K562 (cell line): ENCODE measurements around the gene TLE7. TPM values are rescaled to one million over a fixed set of nuclear protein-coding genes. Genes with fewer than 3 reads are reported as not detected.
A peak's percentile ranks its signal among the peaks of the same experiment; 100 is the strongest.

ENCODE experiments used
- CBX5 ChIP-seq: IDR thresholded peaks from 2 replicates; pipeline ENCODE4 v1.6.1; 2014; ENCODE audit warnings: low read depth, borderline replicate concordance
- CHD1 ChIP-seq: fragments of 200-600 bp; sonication (generic); IDR thresholded peaks from one replicate; pipeline ENCODE4 v1.6.1; 2012; ENCODE audit warnings: mild to moderate bottlenecking, moderate library complexity, low read length, inconsistent platforms
- CREM ChIP-seq: IDR thresholded peaks from 2 replicates; pipeline ENCODE4 v1.6.1; 2014; ENCODE audit warnings: antibody characterized with exemption, low read depth
- FOXP1 ChIP-seq: sonication (generic); formaldehyde crosslinking; IDR thresholded peaks from 2 replicates; pipeline ENCODE4 v1.8.0; 2022; ENCODE audit warnings: mild to moderate bottlenecking, missing genetic modification reagents
- HDAC1 ChIP-seq, 2 experiments: fragments of 450-650 bp; IDR thresholded peaks; 2 replicates each; pipeline ENCODE4 v1.6.1; 2016 to 2017; ENCODE audit warnings: inconsistent platforms in 1 of 2, mild to moderate bottlenecking in 1 of 2, moderate library complexity in 1 of 2
- HDAC3 ChIP-seq: fragments of 450-650 bp; IDR thresholded peaks from 2 replicates; pipeline ENCODE4 v1.6.1; 2018; ENCODE audit warnings: borderline replicate concordance, mild to moderate bottlenecking, moderate library complexity; ENCODE audit not compliant: partially characterized antibody
- HLTF ChIP-seq: fragments of 450-650 bp; IDR thresholded peaks from 2 replicates; pipeline ENCODE4 v1.6.1; 2016
- HMG20B ChIP-seq: fragments of 250-450 bp; sonication (Bioruptor Pico); IDR thresholded peaks from 2 replicates; pipeline ENCODE4 v1.5.0; 2021; ENCODE audit warnings: mild to moderate bottlenecking
- MTF1 ChIP-seq: fragments of 250-450 bp; sonication (Bioruptor Pico); IDR thresholded peaks from 2 replicates; pipeline ENCODE4 v1.9.0; 2021; ENCODE audit warnings: moderate library complexity, mild to moderate bottlenecking, inconsistent platforms, borderline replicate concordance
- NCOR1 ChIP-seq: fragments of 450-650 bp; IDR thresholded peaks from 2 replicates; pipeline ENCODE4 v1.6.1; 2016; ENCODE audit warnings: mild to moderate bottlenecking, moderate library complexity
- NUFIP1 ChIP-seq: fragments of 450-650 bp; IDR thresholded peaks from 2 replicates; pipeline ENCODE4 v1.6.1; 2018; ENCODE audit not compliant: partially characterized antibody
- TEAD4 ChIP-seq, 2 experiments: sonication (generic) in 1 of 2; formaldehyde crosslinking in 1 of 2; IDR thresholded peaks; 2 replicates each; pipeline versions ENCODE4 v1.6.1 to v1.8.0; 2012 to 2022; ENCODE audit warnings: borderline replicate concordance in 1 of 2, inconsistent platforms in 1 of 2, low read length in 1 of 2, mild to moderate bottlenecking in 1 of 2, missing genetic modification reagents in 1 of 2
- U2AF1 ChIP-seq: fragments of 200-400 bp; formaldehyde crosslinking; optimal IDR thresholded peaks from 2 replicates; pipeline ENCODE3; 2017; ENCODE audit warnings: mild to moderate bottlenecking, low read depth, low read length, moderate library complexity
- ZC3H11A ChIP-seq: IDR thresholded peaks from 2 replicates; pipeline ENCODE4 v1.6.1; 2012; ENCODE audit warnings: low read depth, low read length, improper control_type of control experiment
- ZNF134 ChIP-seq: fragments of 250-450 bp; sonication (Bioruptor Pico); conservative IDR thresholded peaks from 2 replicates; pipeline ENCODE4 v1.4.0; 2020
- ZNF589 ChIP-seq: fragments of 200-800 bp; sonication (Bioruptor generic); IDR thresholded peaks from 2 replicates; pipeline ENCODE4 v1.6.1; 2016; ENCODE audit warnings: low read depth, missing genetic modification characterization, missing compliant biosample characterization
- ZNF77 ChIP-seq: fragments of 250-450 bp; sonication (Bioruptor Pico); IDR thresholded peaks from 2 replicates; pipeline ENCODE4 v1.5.0; 2020
- polyA plus RNA-seq, 8 experiments: library from polyadenylated mRNA; depleted of rRNA in 4 of 8; stranded (reverse) in 5 of 8; unstranded in 3 of 8; fragments of >200 nt; fragmentation: Nextera tagmentation in 2 of 8; fragmentation: Illumina TruSeq in 1 of 8; extraction: Ambion mirVana in 2 of 8; extraction: Trizol in 1 of 8; gene quantifications; 2 replicates each; pipeline versions ENCODE4 v1.2.1 to v1.2.3, GENCODE V29; 2011 to 2014; ENCODE audit warnings: inconsistent platforms in 1 of 8, missing spikeins in 1 of 8
- total RNA-seq, 7 experiments: library from RNA; depleted of rRNA in 6 of 7; stranded (reverse); fragments of >200 nt in 6 of 7; fragmentation: Illumina TruSeq in 2 of 7; extraction: Trizol in 2 of 7; gene quantifications; 2 replicates each; pipeline versions ENCODE4 v1.2.1 to v1.2.3, GENCODE V29; 2011 to 2021; ENCODE audit warnings: low replicate concordance in 1 of 7
- TF ChIP-seq, protein P1 (sequence below): fragments of 200-400 bp; formaldehyde crosslinking; IDR thresholded peaks from 2 replicates; pipeline ENCODE4 v1.6.1; 2017; ENCODE audit warnings: mild to moderate bottlenecking, low read depth, low read length, moderate library complexity
- TF ChIP-seq, protein P2 (sequence below): fragments of 200-800 bp; sonication (Bioruptor generic); IDR thresholded peaks from 2 replicates; pipeline ENCODE4 v1.6.1; 2017; ENCODE audit warnings: missing genetic modification characterization, missing compliant biosample characterization
- TF ChIP-seq, protein P3 (sequence below): sonication (generic); formaldehyde crosslinking; IDR thresholded peaks from 2 replicates; pipeline ENCODE4 v1.8.1; 2023; ENCODE audit warnings: mild to moderate bottlenecking, missing genetic modification reagents
- TF ChIP-seq, protein P4 (sequence below): fragments of 450-650 bp; IDR thresholded peaks from 2 replicates; pipeline ENCODE4 v1.6.1; 2017; ENCODE audit warnings: mild to moderate bottlenecking, moderate library complexity

TLE7 gene
- total and polyA plus RNA-seq, 9 of the 15 experiments (the other 6 are each of a cell fraction or from before 2014, with no cell fraction given) = not detected

DNA sequence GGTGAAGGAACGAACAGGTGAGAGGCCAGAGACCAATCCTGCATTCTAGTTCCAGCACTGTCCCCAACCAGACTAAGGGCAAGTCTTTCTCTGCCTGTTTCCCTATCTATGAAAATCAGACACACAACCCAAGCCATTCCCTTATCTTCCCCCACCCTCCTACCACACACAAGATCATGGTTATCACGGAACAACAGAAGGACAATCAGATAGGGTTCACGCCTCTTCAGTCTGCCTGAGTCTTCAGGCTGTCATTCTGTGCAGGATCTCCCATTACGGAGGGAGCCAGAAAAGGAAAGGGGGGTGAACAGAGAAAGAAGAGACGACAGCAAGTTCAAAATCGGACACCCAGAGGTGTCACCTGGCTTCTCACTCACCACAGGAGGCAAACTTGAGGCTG lies 11.1 kb downstream of the TLE7 start (continued):
- TF ChIP-seq ZC3H11A = no peak
- TF ChIP-seq, protein P1, sequence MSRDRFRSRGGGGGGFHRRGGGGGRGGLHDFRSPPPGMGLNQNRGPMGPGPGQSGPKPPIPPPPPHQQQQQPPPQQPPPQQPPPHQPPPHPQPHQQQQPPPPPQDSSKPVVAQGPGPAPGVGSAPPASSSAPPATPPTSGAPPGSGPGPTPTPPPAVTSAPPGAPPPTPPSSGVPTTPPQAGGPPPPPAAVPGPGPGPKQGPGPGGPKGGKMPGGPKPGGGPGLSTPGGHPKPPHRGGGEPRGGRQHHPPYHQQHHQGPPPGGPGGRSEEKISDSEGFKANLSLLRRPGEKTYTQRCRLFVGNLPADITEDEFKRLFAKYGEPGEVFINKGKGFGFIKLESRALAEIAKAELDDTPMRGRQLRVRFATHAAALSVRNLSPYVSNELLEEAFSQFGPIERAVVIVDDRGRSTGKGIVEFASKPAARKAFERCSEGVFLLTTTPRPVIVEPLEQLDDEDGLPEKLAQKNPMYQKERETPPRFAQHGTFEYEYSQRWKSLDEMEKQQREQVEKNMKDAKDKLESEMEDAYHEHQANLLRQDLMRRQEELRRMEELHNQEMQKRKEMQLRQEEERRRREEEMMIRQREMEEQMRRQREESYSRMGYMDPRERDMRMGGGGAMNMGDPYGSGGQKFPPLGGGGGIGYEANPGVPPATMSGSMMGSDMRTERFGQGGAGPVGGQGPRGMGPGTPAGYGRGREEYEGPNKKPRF = no peak
- TF ChIP-seq NUFIP1 = no peak
- TF ChIP-seq CHD1 = no peak
- TF ChIP-seq U2AF1 = no peak
- no peak for TF ChIP-seq ZNF77 (CRISPR knock-in tag)
- TF ChIP-seq CREM = peak; percentile 49; the same call in 1 of the 2 replicates
- TF ChIP-seq HMG20B (CRISPR knock-in tag) = no peak
- TF ChIP-seq HLTF = no peak
- TF ChIP-seq, protein P2, sequence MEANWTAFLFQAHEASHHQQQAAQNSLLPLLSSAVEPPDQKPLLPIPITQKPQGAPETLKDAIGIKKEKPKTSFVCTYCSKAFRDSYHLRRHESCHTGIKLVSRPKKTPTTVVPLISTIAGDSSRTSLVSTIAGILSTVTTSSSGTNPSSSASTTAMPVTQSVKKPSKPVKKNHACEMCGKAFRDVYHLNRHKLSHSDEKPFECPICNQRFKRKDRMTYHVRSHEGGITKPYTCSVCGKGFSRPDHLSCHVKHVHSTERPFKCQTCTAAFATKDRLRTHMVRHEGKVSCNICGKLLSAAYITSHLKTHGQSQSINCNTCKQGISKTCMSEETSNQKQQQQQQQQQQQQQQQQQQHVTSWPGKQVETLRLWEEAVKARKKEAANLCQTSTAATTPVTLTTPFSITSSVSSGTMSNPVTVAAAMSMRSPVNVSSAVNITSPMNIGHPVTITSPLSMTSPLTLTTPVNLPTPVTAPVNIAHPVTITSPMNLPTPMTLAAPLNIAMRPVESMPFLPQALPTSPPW (CRISPR knock-in tag) = peak; percentile 78; the same call in 1 of the 2 replicates
- TF ChIP-seq, protein P3, sequence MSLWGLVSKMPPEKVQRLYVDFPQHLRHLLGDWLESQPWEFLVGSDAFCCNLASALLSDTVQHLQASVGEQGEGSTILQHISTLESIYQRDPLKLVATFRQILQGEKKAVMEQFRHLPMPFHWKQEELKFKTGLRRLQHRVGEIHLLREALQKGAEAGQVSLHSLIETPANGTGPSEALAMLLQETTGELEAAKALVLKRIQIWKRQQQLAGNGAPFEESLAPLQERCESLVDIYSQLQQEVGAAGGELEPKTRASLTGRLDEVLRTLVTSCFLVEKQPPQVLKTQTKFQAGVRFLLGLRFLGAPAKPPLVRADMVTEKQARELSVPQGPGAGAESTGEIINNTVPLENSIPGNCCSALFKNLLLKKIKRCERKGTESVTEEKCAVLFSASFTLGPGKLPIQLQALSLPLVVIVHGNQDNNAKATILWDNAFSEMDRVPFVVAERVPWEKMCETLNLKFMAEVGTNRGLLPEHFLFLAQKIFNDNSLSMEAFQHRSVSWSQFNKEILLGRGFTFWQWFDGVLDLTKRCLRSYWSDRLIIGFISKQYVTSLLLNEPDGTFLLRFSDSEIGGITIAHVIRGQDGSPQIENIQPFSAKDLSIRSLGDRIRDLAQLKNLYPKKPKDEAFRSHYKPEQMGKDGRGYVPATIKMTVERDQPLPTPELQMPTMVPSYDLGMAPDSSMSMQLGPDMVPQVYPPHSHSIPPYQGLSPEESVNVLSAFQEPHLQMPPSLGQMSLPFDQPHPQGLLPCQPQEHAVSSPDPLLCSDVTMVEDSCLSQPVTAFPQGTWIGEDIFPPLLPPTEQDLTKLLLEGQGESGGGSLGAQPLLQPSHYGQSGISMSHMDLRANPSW (CRISPR knock-in tag) = no peak
- no peak for TF ChIP-seq CBX5
- peak; percentile 95 for TF ChIP-seq NCOR1
- TF ChIP-seq MTF1 = no peak
- TF ChIP-seq TEAD4 (IDR thresholded peaks at IDR 0.05; ENCODE audit: low read length) = peak; percentile 98
- no peak for TF ChIP-seq TEAD4 (CRISPR knock-in tag; IDR thresholded peaks at IDR 0.05; ENCODE audit: borderline replicate concordance)
- TF ChIP-seq, protein P4, sequence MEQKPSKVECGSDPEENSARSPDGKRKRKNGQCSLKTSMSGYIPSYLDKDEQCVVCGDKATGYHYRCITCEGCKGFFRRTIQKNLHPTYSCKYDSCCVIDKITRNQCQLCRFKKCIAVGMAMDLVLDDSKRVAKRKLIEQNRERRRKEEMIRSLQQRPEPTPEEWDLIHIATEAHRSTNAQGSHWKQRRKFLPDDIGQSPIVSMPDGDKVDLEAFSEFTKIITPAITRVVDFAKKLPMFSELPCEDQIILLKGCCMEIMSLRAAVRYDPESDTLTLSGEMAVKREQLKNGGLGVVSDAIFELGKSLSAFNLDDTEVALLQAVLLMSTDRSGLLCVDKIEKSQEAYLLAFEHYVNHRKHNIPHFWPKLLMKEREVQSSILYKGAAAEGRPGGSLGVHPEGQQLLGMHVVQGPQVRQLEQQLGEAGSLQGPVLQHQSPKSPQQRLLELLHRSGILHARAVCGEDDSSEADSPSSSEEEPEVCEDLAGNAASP = no peak
- no peak for TF ChIP-seq ZNF589
- no peak for TF ChIP-seq FOXP1
- peak in 1 of 2 experiments; percentile 85; a peak in 2 of 4 replicates for TF ChIP-seq HDAC1 (IDR thresholded peaks at IDR 0.05)
- TF ChIP-seq HDAC3 = no peak
- 0 out of 2 replicates have a peak, but pooled peaks have one; percentile 6 for TF ChIP-seq ZNF134 (CRISPR knock-in tag)
